WTC11 (cell line): Measurements from ENCODE around the gene SAMD10. TPM values are rescaled to one million over a fixed set of nuclear protein-coding genes. Genes with fewer than 3 reads are reported as not detected.
"Not testable (repeated sequence)": the region's sequence is repeated elsewhere in the genome, so short reads cannot be mapped to it uniquely, and the experiment has no call there.

ENCODE experiments used
- ATAC-seq: fragments of 200-7000 bp; cut with Tn5 transposase; 2 replicates; pipeline ENCODE4 v1.10.0; 2021; ENCODE audit warnings: mild to moderate bottlenecking, moderate library complexity
- CTCF ChIA-PET: fragments of 300-600 bp; sonication (Branson Sonifier 250); formaldehyde crosslinking; loops from one replicate; lab custom pipeline; 2021; ENCODE audit warnings: antibody characterized with exemption; lab: Charles Lee
- POLR2A ChIA-PET: fragments of 350-600 bp; sonication (Branson Sonifier 250); formaldehyde crosslinking; loops from one replicate; lab custom pipeline; 2021; ENCODE audit warnings: antibody characterized with exemption; lab: Charles Lee
- DNase-seq: peaks from one replicate; pipeline ENCODE4 v3.0.0; 2021; ENCODE audit warnings: low spot score
- H3K27ac Mint-ChIP-seq: 2 replicates; pipeline ENCODE4 v1.8.0; 2021; ENCODE audit warnings: mixed read lengths
- H3K27me3 Mint-ChIP-seq: 2 replicates; pipeline ENCODE4 v1.8.0; 2021; ENCODE audit warnings: low read depth, mild to moderate bottlenecking, moderate library complexity, mixed read lengths
- H3K36me3 Mint-ChIP-seq: 2 replicates; pipeline ENCODE4 v1.8.0; 2021; ENCODE audit warnings: mixed read lengths
- H3K4me1 Mint-ChIP-seq: 2 replicates; pipeline ENCODE4 v1.8.0; 2022; ENCODE audit warnings: mixed read lengths
- H3K4me3 Mint-ChIP-seq: 2 replicates; pipeline ENCODE4 v1.8.0; 2021; ENCODE audit warnings: mild to moderate bottlenecking, moderate library complexity, mixed read lengths
- H3K9me3 Mint-ChIP-seq: 2 replicates; pipeline ENCODE4 v1.8.0; 2021; ENCODE audit warnings: mixed read lengths
- AR ChIP-seq: fragments of 250-450 bp; sonication (Bioruptor Pico); IDR thresholded peaks from 2 replicates; pipeline ENCODE4 v1.9.0; 2021; ENCODE audit warnings: mild to moderate bottlenecking
- CDX4 ChIP-seq: fragments of 250-450 bp; sonication (Bioruptor Pico); IDR thresholded peaks from 2 replicates; pipeline ENCODE4 v1.9.0; 2021; ENCODE audit warnings: moderate library complexity, mild to moderate bottlenecking, inconsistent platforms, borderline replicate concordance
- CREB1 ChIP-seq: sonication (generic); formaldehyde crosslinking; IDR thresholded peaks from 2 replicates; pipeline ENCODE4 v1.8.0; 2023; ENCODE audit warnings: mild to moderate bottlenecking, missing genetic modification reagents
- GRHL2 ChIP-seq: fragments of 250-450 bp; sonication (Bioruptor Pico); IDR thresholded peaks from 2 replicates; pipeline ENCODE4 v1.8.0; 2022; ENCODE audit warnings: mild to moderate bottlenecking, moderate library complexity; ENCODE audit not compliant: insufficient replicate concordance, severe bottlenecking
- MXD4 ChIP-seq: fragments of 250-450 bp; sonication (Bioruptor Pico); IDR thresholded peaks from 2 replicates; pipeline ENCODE4 v1.8.0; 2021; ENCODE audit warnings: mild to moderate bottlenecking, moderate library complexity, borderline replicate concordance
- MYBL2 ChIP-seq: sonication (generic); formaldehyde crosslinking; IDR thresholded peaks from 2 replicates; pipeline ENCODE4 v1.8.1; 2023; ENCODE audit warnings: mild to moderate bottlenecking, moderate library complexity, missing genetic modification reagents
- NFATC4 ChIP-seq: fragments of 250-450 bp; sonication (Bioruptor Pico); IDR thresholded peaks from 2 replicates; pipeline ENCODE4 v1.9.0; 2021; ENCODE audit warnings: mild to moderate bottlenecking
- NFE2L1 ChIP-seq: sonication (generic); formaldehyde crosslinking; IDR thresholded peaks from 2 replicates; pipeline ENCODE4 v1.8.1; 2023; ENCODE audit warnings: missing genetic modification reagents
- SMAD3 ChIP-seq: sonication (generic); formaldehyde crosslinking; IDR thresholded peaks from 2 replicates; pipeline ENCODE4 v1.8.0; 2022; ENCODE audit warnings: missing genetic modification reagents, mild to moderate bottlenecking, borderline replicate concordance
- TEAD1 ChIP-seq: sonication (generic); formaldehyde crosslinking; IDR thresholded peaks from 2 replicates; pipeline ENCODE4 v1.8.0; 2022; ENCODE audit warnings: mild to moderate bottlenecking, missing genetic modification reagents
- ZNF121 ChIP-seq: sonication (generic); formaldehyde crosslinking; IDR thresholded peaks from 2 replicates; pipeline ENCODE4 v1.8.0; 2023; ENCODE audit warnings: missing genetic modification reagents
- ZNF232 ChIP-seq: sonication (generic); formaldehyde crosslinking; IDR thresholded peaks from 2 replicates; pipeline ENCODE4 v1.8.0; 2022; ENCODE audit warnings: mild to moderate bottlenecking, missing genetic modification reagents
- ZNF281 ChIP-seq: sonication (generic); formaldehyde crosslinking; IDR thresholded peaks from 2 replicates; pipeline ENCODE4 v1.8.0; 2023; ENCODE audit warnings: mild to moderate bottlenecking, missing genetic modification reagents
- ZNF423 ChIP-seq: fragments of 250-450 bp; sonication (Bioruptor Pico); IDR thresholded peaks from 2 replicates; pipeline ENCODE4 v2.1.2; 2022; ENCODE audit warnings: mild to moderate bottlenecking, moderate library complexity
- ZSCAN18 ChIP-seq: fragments of 250-450 bp; sonication (Bioruptor Pico); IDR thresholded peaks from 2 replicates; pipeline ENCODE4 v2.1.2; 2022; ENCODE audit warnings: mild to moderate bottlenecking, moderate library complexity
- total RNA-seq: library from RNA; stranded (reverse); gene quantifications from 3 replicates; pipeline ENCODE4 v1.2.3, GENCODE V29; 2021
- TF ChIP-seq, protein P1 (sequence below): sonication (generic); formaldehyde crosslinking; IDR thresholded peaks from 2 replicates; pipeline ENCODE4 v1.8.0; 2022; ENCODE audit warnings: mild to moderate bottlenecking, missing genetic modification reagents
- TF ChIP-seq, protein P2 (sequence below): sonication (generic); formaldehyde crosslinking; IDR thresholded peaks from 2 replicates; pipeline ENCODE4 v1.8.1; 2022; ENCODE audit warnings: low read depth, missing genetic modification reagents, borderline replicate concordance

The SAMD10 gene
- total RNA-seq, 1 experiment from 2014 or later, result 6.2 TPM

DNA sequence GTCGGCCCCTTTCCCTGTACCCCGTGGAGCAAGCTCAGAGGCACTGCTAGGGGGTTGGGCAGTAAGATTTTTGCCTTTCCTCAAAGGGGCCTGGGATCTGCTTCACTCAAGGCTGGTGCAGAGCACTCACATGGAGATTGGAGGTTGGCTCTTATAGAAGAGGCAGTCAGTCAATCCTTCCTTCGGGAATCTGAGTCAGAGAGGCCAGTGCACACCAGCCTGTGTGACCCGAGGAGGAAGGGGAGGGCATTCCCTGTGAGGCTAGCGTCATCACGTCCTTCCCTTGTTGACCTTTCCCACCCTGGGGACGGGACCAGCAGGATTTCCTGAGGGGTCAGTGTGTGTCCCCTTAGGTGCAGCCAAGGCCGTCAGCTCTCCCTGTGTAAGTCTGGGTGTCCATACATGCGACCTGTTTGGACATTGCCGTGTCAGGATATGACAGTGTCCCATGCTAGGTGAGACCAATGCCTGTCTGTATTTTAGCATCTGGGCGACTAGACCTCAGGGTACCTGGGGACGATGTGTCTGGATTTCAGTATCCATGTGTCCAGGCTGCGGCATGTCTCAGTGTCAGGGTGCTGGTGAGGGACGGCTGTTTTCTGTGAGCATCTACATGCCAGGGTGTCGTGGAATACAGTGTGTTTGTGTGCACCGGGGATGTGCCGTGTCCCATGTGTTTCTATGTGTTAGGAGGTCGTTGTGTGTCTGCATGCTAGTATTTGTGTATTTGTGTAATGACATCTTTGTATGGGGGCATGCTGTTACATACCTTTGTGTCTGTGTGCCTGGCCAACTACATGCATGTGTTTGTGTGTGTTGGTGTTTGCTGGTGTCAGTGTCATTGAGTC, 6.9 kb downstream of the SAMD10 start (continued):
- TF ChIP-seq ZNF281 (no peak), SMAD3 (no peak), ZNF423 (CRISPR knock-in tag) (no peak), CDX4 (CRISPR knock-in tag) (no peak), TEAD1 (CRISPR knock-in tag) (no peak), CREB1 (CRISPR knock-in tag) (no peak), ZSCAN18 (CRISPR knock-in tag) (no peak), NFATC4 (CRISPR knock-in tag) (no peak), NFE2L1 (CRISPR knock-in tag) (no peak)

- POLR2A ChIA-PET, ATAC-seq: not testable (repeated sequence)
- peaks cover 20% of the 10 kb centered on the region for H3K36me3 Mint-ChIP-seq
Observed at GRCh38 chr20:63971960-63972311, 7.5 kb downstream of the SAMD10 start.

DNA sequence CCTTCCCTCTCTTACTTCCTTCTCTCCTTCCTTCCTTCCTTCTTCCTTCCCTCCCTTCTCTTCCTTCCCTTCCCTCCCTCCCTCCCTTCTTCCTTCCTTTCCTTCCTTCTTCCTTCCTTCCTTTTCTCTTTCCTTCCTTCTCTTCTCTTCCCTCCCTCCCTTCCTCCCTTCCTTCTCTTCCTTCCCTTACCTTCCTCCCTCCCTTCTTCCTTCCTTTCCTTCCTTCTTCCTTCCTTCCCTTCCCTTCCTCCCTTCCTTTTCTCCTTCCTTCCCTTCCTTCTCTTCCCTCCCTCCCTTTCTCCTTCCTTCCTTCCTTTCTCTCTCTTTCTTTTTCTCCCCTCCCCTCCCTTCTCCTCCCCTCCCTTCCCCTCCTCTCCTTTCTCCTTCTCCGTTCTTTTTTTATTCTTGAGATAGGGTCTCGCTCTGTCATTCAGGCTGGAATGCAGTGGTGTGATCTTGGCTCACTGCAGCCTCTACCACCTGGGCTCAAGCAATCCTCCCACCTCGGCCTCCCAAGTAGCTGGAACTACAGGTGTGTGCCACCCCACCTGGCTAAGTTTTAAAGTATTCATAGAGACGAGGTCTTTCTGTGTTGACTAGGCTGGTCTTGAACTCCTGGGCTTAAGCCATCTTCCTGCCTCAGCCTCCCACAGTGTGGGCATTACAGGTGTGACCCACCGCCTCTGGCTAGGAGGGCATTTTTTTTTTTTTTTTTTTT, 8.6 kb downstream of the SAMD10 start:
- ChIA-PET POLR2A (no interaction called here), CTCF (interaction anchor here (0.6 to 1.1 kb wide), 4 partner anchors 13 to 418 kb away, joined by 3 to 9 read pairs (median 3); no protein-coding TSS in a partner anchor)

More at GRCh38 chr20:63971960-63972311, 7.5 kb downstream of the SAMD10 start:
- not testable (repeated sequence) for H3K9me3 Mint-ChIP-seq, H3K27ac Mint-ChIP-seq, DNase-seq
- H3K27me3 Mint-ChIP-seq, result peaks cover 27% of the 10 kb centered on the region
- H3K4me3 Mint-ChIP-seq, result peak overlapping the region; percentile 8; the same call in 1 of the 2 replicates
- CTCF ChIA-PET, result interaction anchor here (0.7 to 1.1 kb wide), 3 partner anchors 9 to 394 kb away, joined by 3 to 9 read pairs (median 5); partner anchors contain the start of gene PRPF6
- H3K4me1 Mint-ChIP-seq, result peaks cover 12% of the 10 kb centered on the region

More for the DNA sequence above, 8.6 kb downstream of the SAMD10 start:
- Mint-ChIP-seq H3K9me3 (no peaks in the 10 kb centered on the region; the same call in 1 of the 2 replicates), H3K4me3 (peak overlapping the region; percentile 14; the same call in 1 of the 2 replicates), H3K27me3 (peaks cover 30% of the 10 kb centered on the region), H3K36me3 (peaks cover 31% of the 10 kb centered on the region), H3K4me1 (peaks cover 12% of the 10 kb centered on the region), H3K27ac (no peak overlapping the region)
- no peak for DNase-seq
- TF ChIP-seq AR (no peak), ZNF232 (CRISPR knock-in tag) (no peak), ZNF121 (CRISPR knock-in tag) (no peak), NFE2L1 (CRISPR knock-in tag) (no peak), MXD4 (no peak), GRHL2 (CRISPR knock-in tag) (no peak), MYBL2 (CRISPR knock-in tag) (no peak)
- TF ChIP-seq, protein P1, sequence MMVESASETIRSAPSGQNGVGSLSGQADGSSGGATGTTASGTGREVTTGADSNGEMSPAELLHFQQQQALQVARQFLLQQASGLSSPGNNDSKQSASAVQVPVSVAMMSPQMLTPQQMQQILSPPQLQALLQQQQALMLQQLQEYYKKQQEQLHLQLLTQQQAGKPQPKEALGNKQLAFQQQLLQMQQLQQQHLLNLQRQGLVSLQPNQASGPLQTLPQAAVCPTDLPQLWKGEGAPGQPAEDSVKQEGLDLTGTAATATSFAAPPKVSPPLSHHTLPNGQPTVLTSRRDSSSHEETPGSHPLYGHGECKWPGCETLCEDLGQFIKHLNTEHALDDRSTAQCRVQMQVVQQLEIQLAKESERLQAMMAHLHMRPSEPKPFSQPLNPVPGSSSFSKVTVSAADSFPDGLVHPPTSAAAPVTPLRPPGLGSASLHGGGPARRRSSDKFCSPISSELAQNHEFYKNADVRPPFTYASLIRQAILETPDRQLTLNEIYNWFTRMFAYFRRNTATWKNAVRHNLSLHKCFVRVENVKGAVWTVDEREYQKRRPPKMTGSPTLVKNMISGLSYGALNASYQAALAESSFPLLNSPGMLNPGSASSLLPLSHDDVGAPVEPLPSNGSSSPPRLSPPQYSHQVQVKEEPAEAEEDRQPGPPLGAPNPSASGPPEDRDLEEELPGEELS (CRISPR knock-in tag), result no peak
- TF ChIP-seq, protein P2, sequence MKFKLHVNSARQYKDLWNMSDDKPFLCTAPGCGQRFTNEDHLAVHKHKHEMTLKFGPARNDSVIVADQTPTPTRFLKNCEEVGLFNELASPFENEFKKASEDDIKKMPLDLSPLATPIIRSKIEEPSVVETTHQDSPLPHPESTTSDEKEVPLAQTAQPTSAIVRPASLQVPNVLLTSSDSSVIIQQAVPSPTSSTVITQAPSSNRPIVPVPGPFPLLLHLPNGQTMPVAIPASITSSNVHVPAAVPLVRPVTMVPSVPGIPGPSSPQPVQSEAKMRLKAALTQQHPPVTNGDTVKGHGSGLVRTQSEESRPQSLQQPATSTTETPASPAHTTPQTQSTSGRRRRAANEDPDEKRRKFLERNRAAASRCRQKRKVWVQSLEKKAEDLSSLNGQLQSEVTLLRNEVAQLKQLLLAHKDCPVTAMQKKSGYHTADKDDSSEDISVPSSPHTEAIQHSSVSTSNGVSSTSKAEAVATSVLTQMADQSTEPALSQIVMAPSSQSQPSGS (CRISPR knock-in tag), result no peak
- no peak for ATAC-seq
